ENCODE results near the gene PRPSAP1. TPM values are rescaled to one million over a fixed set of nuclear protein-coding genes. Genes with fewer than 3 reads are reported as not detected.

PRPSAP1 gene
- total RNA-seq, 1 experiment from 2014 or later = 38.4 TPM

- Mint-ChIP-seq H3K27ac (peak overlapping the region in 2 of 3 experiments; percentile 4 to 76; a peak in 2 of 7 replicates), H3K27me3 (ENCODE audit: low read depth) (no peaks in the 10 kb centered on the region), H3K4me3 (no peak overlapping the region), H3K36me3 (ENCODE audit: insufficient read depth in 1 of 3, low read depth in 3 of 3) (peaks cover 0 to 2% (median 0%) of the 10 kb centered on the region in 3 experiments; a peak in 3 of 7 replicates), H3K4me1 (peaks cover 3% of the 10 kb centered on the region in 2 experiments; a peak in 2 of 4 replicates), H3K9me3 (no peaks in the 10 kb centered on the region)
- no peaks in the 10 kb centered on the region for H3K23me2 ChIP-seq (ENCODE audit: insufficient read length, low read depth, low read length, poor library complexity, severe bottlenecking)
- no peak overlapping the region for H3K4me2 ChIP-seq (ENCODE audit: insufficient read depth, insufficient read length, low read length)
- no peaks in the 10 kb centered on the region for H3K27me3 ChIP-seq (ENCODE audit: insufficient read depth, low read length)
- H2BK20ac ChIP-seq (ENCODE audit: low read depth, low read length, poor library complexity, severe bottlenecking) = no peak overlapping the region
- H3K4me1 ChIP-seq (ENCODE audit: insufficient read depth, low read length) = no peaks in the 10 kb centered on the region
- no peak overlapping the region for H4K5ac ChIP-seq (ENCODE audit: insufficient read length, low read depth, low read length)
- no peak overlapping the region for H4K8ac ChIP-seq (replicated peaks; ENCODE audit: insufficient read length, low read depth, low read length)
- no peak for TF ChIP-seq CTCF (conservative IDR thresholded peaks at IDR 0.05)
- no peak for DNase-seq
- no peak overlapping the region for H3K18ac ChIP-seq (ENCODE audit: insufficient read length, low read depth, low read length)
- H3K4ac ChIP-seq (ENCODE audit: low read depth, low read length) = no peak overlapping the region
- no peak overlapping the region for H3K27ac ChIP-seq (ENCODE audit: insufficient read length, low read depth, low read length)
- H3K79me2 ChIP-seq (ENCODE audit: insufficient read depth, low read length) = no peaks in the 10 kb centered on the region
- H4K20me1 ChIP-seq (ENCODE audit: control insufficient read depth, insufficient read depth, insufficient read length) = no peaks in the 10 kb centered on the region
- no peak overlapping the region for H3K14ac ChIP-seq (ENCODE audit: insufficient read depth, low read length)
- no peak overlapping the region for H3K56ac ChIP-seq (ENCODE audit: insufficient read length, low read depth, low read length)
- H2AK5ac ChIP-seq (ENCODE audit: insufficient read length, low read length) = no peak overlapping the region
- no CpG with 5 or more reads among the region's 4 CpGs for WGBS (ENCODE audit: extremely low coverage, insufficient read length, low lambda C conversion rate)
- H2BK12ac ChIP-seq (ENCODE audit: insufficient read length, low read depth, low read length) = no peak overlapping the region
- H2BK15ac ChIP-seq (ENCODE audit: low read depth, low read length) = no peak overlapping the region
- H3T11ph ChIP-seq (ENCODE audit: low read length) = no peak overlapping the region
- H4K91ac ChIP-seq (ENCODE audit: insufficient read length, low read depth, low read length) = no peak overlapping the region
- no peak overlapping the region for H2BK120ac ChIP-seq (ENCODE audit: low read depth, low read length, poor library complexity, severe bottlenecking)
- H3K9me3 ChIP-seq (ENCODE audit: control insufficient read depth, low read depth, low read length) = no peaks in the 10 kb centered on the region
- no peak overlapping the region for H2BK5ac ChIP-seq (ENCODE audit: insufficient read length, low read length)
- H3K23ac ChIP-seq (ENCODE audit: insufficient read length, low read depth, low read length) = no peak overlapping the region
- no peak overlapping the region for H2AFZ ChIP-seq (ENCODE audit: low read length)
- no peaks in the 10 kb centered on the region for H3K79me1 ChIP-seq (ENCODE audit: insufficient read depth, low read depth, low read length, poor library complexity, severe bottlenecking)
- no peak overlapping the region for H3K9ac ChIP-seq (ENCODE audit: extremely low read depth, insufficient read length, low read length)
These were observed 57.5 kb downstream of the PRPSAP1 start for GRCh38 chr17:76296186-76296585.

Data from H9 (cell line).